GM10248 (cell line): ENCODE data around the gene CACNA2D1.

Source experiments
- CTCF ChIA-PET: fragments of 300-600 bp; sonication (Branson Sonifier 250); formaldehyde crosslinking; extraction: SDS; loops from one replicate; lab custom pipeline; 2021; ENCODE audit warnings: antibody characterized with exemption; lab: Yijun Ruan, JAX
- POLR2A ChIA-PET: fragments of 350-650 bp; sonication (Branson Sonifier 250); formaldehyde crosslinking; extraction: SDS; loops from one replicate; lab custom pipeline; 2020; ENCODE audit warnings: antibody characterized with exemption; lab: Yijun Ruan, JAX
- DNase-seq: peaks from one replicate; pipeline ENCODE4 v3.0.0; 2012; ENCODE audit errors: extremely low spot score
- CTCF ChIP-seq: IDR thresholded peaks from 2 replicates; pipeline ENCODE4 v1.5.1; 2012; ENCODE audit warnings: mild to moderate bottlenecking, low read depth; ENCODE audit errors: extremely low read depth, missing control alignments, control extremely low read depth

CACNA2D1 gene

GRCh38 chr7:82162289-82162688 lies 281.3 kb downstream of the CACNA2D1 start:
- DNase-seq: no peak
- ChIA-PET CTCF (interaction anchor here (1.2 kb wide), 1 partner anchor 9 kb away, joined by 6 read pairs; no protein-coding TSS in a partner anchor), POLR2A (no interaction called here)
- no peak for TF ChIP-seq CTCF

DNA sequence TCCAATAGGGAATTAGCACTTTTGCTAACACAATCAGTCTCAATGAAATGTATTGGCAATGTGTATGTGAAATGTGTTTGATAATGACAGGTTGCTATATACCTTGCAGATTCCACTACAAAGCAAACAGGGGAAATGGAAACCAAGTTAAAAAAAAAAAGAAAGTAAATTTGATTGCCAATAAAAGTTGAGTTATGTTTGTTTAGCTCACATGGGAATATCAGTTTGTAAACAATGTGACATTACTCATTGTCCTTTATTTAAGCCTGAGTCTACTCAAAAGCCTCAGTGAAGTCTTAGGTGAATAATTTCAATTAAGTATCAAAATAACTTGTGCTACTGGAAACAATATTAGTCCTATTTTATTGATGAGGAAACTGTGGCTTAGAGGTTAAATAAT lies 285.2 kb downstream of the CACNA2D1 start:
- CTCF ChIA-PET: interaction anchor here (0.9 to 1.8 kb wide), 2 partner anchors 8 to 12 kb away, joined by 3 to 5 read pairs; no protein-coding TSS in a partner anchor
- DNase-seq: no peak
- no peak for TF ChIP-seq CTCF
- POLR2A ChIA-PET: no interaction called here

DNA sequence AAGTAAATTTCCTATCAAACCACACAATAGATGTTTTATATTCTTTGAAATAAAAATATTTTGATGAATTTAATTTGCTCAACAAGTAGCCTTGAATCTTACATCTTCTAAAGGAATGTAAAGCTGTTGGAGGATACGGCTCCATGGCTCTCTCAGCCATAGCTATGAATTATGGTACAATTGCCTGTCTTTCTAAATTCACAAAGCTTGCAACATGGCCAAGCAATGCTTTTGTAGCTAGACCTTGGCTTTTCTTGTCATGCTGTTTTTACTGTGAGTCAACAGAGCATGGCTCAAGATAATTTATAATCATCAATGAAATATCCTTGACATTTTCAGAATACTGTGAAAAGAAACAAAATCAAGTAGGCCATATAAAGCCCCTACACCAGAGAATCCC lies 286.7 kb downstream of the CACNA2D1 start:
- ChIA-PET POLR2A (no interaction called here), CTCF (interaction anchor here (1.8 kb wide), 1 partner anchor 10 kb away, joined by 5 read pairs; no protein-coding TSS in a partner anchor)

DNA sequence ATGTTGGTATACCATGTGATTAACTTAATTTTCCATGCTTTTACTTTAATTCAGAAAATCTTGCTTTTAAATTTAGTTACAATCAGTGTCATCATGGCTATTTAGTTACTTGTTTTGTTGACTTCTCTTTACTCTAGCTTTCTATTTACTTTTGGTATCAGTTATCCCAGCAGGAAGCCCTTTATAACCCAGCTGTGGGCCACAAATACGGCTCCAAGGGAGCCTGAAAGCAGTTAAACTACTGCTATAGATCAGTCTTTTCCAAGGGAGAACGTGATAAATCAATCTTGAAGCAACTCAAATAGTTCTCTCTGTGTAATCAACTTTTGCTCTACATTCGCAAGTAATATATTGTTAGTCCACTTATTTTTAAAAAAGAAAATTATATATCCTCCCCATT lies 287.4 kb downstream of the CACNA2D1 start:
- ChIA-PET CTCF (no interaction called here), POLR2A (no interaction called here)
- TF ChIP-seq CTCF: no peak
- no peak for DNase-seq

More for the DNA sequence above, 286.7 kb downstream of the CACNA2D1 start:
- DNase-seq: no peak
- TF ChIP-seq CTCF: no peak

- ChIA-PET POLR2A (no interaction called here), CTCF (no interaction called here)
- no peak for DNase-seq
- no peak for TF ChIP-seq CTCF
Observed at GRCh38 chr7:82154728-82155127, 288.8 kb downstream of the CACNA2D1 start.

- ChIA-PET POLR2A (no interaction called here), CTCF (interaction anchor here (1.4 to 2.0 kb wide), 2 partner anchors 9 to 12 kb away, joined by 3 to 6 read pairs; no protein-coding TSS in a partner anchor)
- DNase-seq: no peak
- TF ChIP-seq CTCF: no peak
Observed at GRCh38 chr7:82153776-82154175, 289.8 kb downstream of the CACNA2D1 start.

DNA sequence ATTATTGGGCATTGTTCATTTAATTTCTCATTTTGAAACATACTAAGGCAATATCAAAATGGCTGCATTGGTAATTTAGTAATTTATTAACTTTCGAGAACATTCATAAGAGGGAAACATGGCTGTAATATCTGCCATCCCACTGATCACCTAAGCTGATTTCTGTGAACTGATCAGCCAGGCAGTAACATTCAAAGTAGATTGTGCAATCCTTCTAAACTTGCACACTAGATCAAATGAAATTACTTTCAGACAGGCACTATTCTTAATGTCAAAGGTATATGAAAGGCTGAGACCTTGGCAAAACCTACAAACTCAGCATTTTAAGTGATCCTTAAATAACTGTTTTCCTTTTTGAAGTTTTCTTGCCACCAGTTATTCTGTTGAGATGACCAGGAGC lies 290.7 kb downstream of the CACNA2D1 start:
- CTCF ChIA-PET: interaction anchor here (1.4 to 2.0 kb wide), 2 partner anchors 10 to 13 kb away, joined by 3 to 6 read pairs; no protein-coding TSS in a partner anchor
- no peak for DNase-seq
- TF ChIP-seq CTCF: no peak
- POLR2A ChIA-PET: no interaction called here
